Activated naive CD4-positive, alpha-beta T cell treated with anti-CD3 and anti-CD28 coated beads for 36 hours (primary cell): ENCODE measurements around the gene P2RY6. TPM values are rescaled to one million over a fixed set of nuclear protein-coding genes. Genes with fewer than 3 reads are reported as not detected.
"Not testable (repeated sequence)": the region's sequence is repeated elsewhere in the genome, so short reads cannot be mapped to it uniquely, and the experiment has no call there.

Experiments
- CTCF ChIA-PET: fragments of 350-600 bp; sonication (Branson Sonifier 250); formaldehyde crosslinking; loops from one replicate; lab custom pipeline; 2021; ENCODE audit warnings: antibody characterized with exemption; lab: Charles Lee
- DNase-seq: peaks from one replicate; pipeline ENCODE4 v3.0.0-alpha.2; 2020
- H3K27ac Mint-ChIP-seq: one replicate; pipeline ENCODE4 v1.8.0; 2021; ENCODE audit warnings: mild to moderate bottlenecking, mixed read lengths
- H3K27me3 Mint-ChIP-seq: one replicate; pipeline ENCODE4 v1.8.0; 2021; ENCODE audit warnings: low read depth, mixed read lengths
- H3K36me3 Mint-ChIP-seq: one replicate; pipeline ENCODE4 v1.8.0; 2021; ENCODE audit warnings: low read depth, mixed read lengths
- H3K4me1 Mint-ChIP-seq: one replicate; pipeline ENCODE4 v1.8.0; 2021; ENCODE audit warnings: low read depth, mixed read lengths
- H3K4me3 Mint-ChIP-seq: one replicate; pipeline ENCODE4 v1.8.0; 2021; ENCODE audit warnings: mild to moderate bottlenecking, moderate library complexity, mixed read lengths
- H3K9me3 Mint-ChIP-seq: one replicate; pipeline ENCODE4 v1.8.0; 2021; ENCODE audit warnings: mixed read lengths
- intact Hi-C: fragments of 100-400 bp; cut with micrococcal nuclease; formaldehyde crosslinking; loops from one replicate; pipeline ENCODE4 v1.15.1; 2023
- total RNA-seq, 2 experiments: library from RNA; stranded (reverse); gene quantifications; one replicate each; pipeline ENCODE4 v1.2.3, GENCODE V29; 2021

P2RY6 gene
- total RNA-seq, 2 experiments from 2014 or later, result not detected

GRCh38 chr11:73267122-73267846 lies 4.9 kb upstream of the P2RY6 start:
- no peak overlapping the region for H3K4me3 Mint-ChIP-seq
- no peaks in the 10 kb centered on the region for H3K9me3 Mint-ChIP-seq
- DNase-seq, result no peak
- H3K36me3 Mint-ChIP-seq, result no peaks in the 10 kb centered on the region
- H3K27me3 Mint-ChIP-seq, result peaks cover 24% of the 10 kb centered on the region
- CTCF ChIA-PET, result interaction anchor here (0.8 kb wide), 1 partner anchor 22 kb away, joined by 3 read pairs; no protein-coding TSS in a partner anchor
- no peaks in the 10 kb centered on the region for H3K4me1 Mint-ChIP-seq
- intact Hi-C loops, result no loop called here
- no peak overlapping the region for H3K27ac Mint-ChIP-seq

GRCh38 chr11:73267906-73268540 lies 4.1 kb upstream of the P2RY6 start:
- CTCF ChIA-PET, result interaction anchor here (0.8 kb wide), 1 partner anchor 22 kb away, joined by 3 read pairs; no protein-coding TSS in a partner anchor
- intact Hi-C loops, result no loop called here
- Mint-ChIP-seq H3K4me3 (no peak overlapping the region), H3K36me3 (no peaks in the 10 kb centered on the region), H3K27ac (no peak overlapping the region), H3K27me3 (peaks cover 22% of the 10 kb centered on the region), H3K9me3 (no peaks in the 10 kb centered on the region), H3K4me1 (no peaks in the 10 kb centered on the region)
- DNase-seq, result no peak

GRCh38 chr11:73268671-73269271 lies 3.4 kb upstream of the P2RY6 start:
- intact Hi-C loops, result no loop called here
- CTCF ChIA-PET, result no interaction called here
- Mint-ChIP-seq H3K27me3 (peaks cover 15% of the 10 kb centered on the region), H3K4me3 (no peak overlapping the region), H3K9me3 (no peaks in the 10 kb centered on the region), H3K27ac (no peak overlapping the region), H3K4me1 (no peaks in the 10 kb centered on the region), H3K36me3 (no peaks in the 10 kb centered on the region)
- DNase-seq, result no peak

GRCh38 chr11:73269459-73270015 lies 2.6 kb upstream of the P2RY6 start:
- Mint-ChIP-seq H3K36me3 (no peaks in the 10 kb centered on the region), H3K27me3 (peaks cover 12% of the 10 kb centered on the region), H3K4me3 (no peak overlapping the region), H3K4me1 (no peaks in the 10 kb centered on the region), H3K27ac (no peak overlapping the region), H3K9me3 (no peaks in the 10 kb centered on the region)
- intact Hi-C loops, result no loop called here
- CTCF ChIA-PET, result no interaction called here
- DNase-seq, result no peak

- DNase-seq, result no peak
- CTCF ChIA-PET, result no interaction called here
- Mint-ChIP-seq H3K27ac (no peak overlapping the region), H3K36me3 (no peaks in the 10 kb centered on the region), H3K9me3 (no peaks in the 10 kb centered on the region), H3K4me1 (no peaks in the 10 kb centered on the region), H3K4me3 (no peak overlapping the region), H3K27me3 (peaks cover 5% of the 10 kb centered on the region)
- intact Hi-C loops, result no loop called here
Observed at GRCh38 chr11:73270016-73270854, 1.9 kb upstream of the P2RY6 start.

- no peak for DNase-seq
- H3K36me3 Mint-ChIP-seq, result no peaks in the 10 kb centered on the region
- CTCF ChIA-PET, result no interaction called here
- H3K9me3 Mint-ChIP-seq, result no peaks in the 10 kb centered on the region
- H3K27ac Mint-ChIP-seq, result no peak overlapping the region
- H3K27me3 Mint-ChIP-seq, result no peaks in the 10 kb centered on the region
- intact Hi-C loops, result no loop called here
- H3K4me1 Mint-ChIP-seq, result no peaks in the 10 kb centered on the region
- no peak overlapping the region for H3K4me3 Mint-ChIP-seq
Observed at GRCh38 chr11:73270855-73271477, 1.2 kb upstream of the P2RY6 start.

- CTCF ChIA-PET, intact Hi-C loops, H3K9me3 Mint-ChIP-seq, H3K4me3 Mint-ChIP-seq, H3K4me1 Mint-ChIP-seq, H3K36me3 Mint-ChIP-seq, DNase-seq, H3K27ac Mint-ChIP-seq, H3K27me3 Mint-ChIP-seq: not testable (repeated sequence)
Observed at GRCh38 chr11:73271478-73271865, 666 bp upstream of the P2RY6 start.

GRCh38 chr11:73272680-73273038 lies 521 bp downstream of the P2RY6 start:
- intact Hi-C loops, result no loop called here
- CTCF ChIA-PET, result no interaction called here
- H3K36me3 Mint-ChIP-seq, result no peaks in the 10 kb centered on the region
- H3K4me3 Mint-ChIP-seq, result no peak overlapping the region
- no peak for DNase-seq
- no peaks in the 10 kb centered on the region for H3K4me1 Mint-ChIP-seq
- no peaks in the 10 kb centered on the region for H3K9me3 Mint-ChIP-seq
- H3K27me3 Mint-ChIP-seq, result no peaks in the 10 kb centered on the region
- H3K27ac Mint-ChIP-seq, result no peak overlapping the region

GRCh38 chr11:73273222-73273895 lies 1.2 kb downstream of the P2RY6 start:
- no peak overlapping the region for H3K4me3 Mint-ChIP-seq
- intact Hi-C loops, result no loop called here
- no peaks in the 10 kb centered on the region for H3K36me3 Mint-ChIP-seq
- CTCF ChIA-PET, result interaction anchor here (1.4 kb wide), 1 partner anchor 78 kb away, joined by 4 read pairs; no protein-coding TSS in a partner anchor
- DNase-seq, result no peak
- H3K27me3 Mint-ChIP-seq, result no peaks in the 10 kb centered on the region
- no peaks in the 10 kb centered on the region for H3K9me3 Mint-ChIP-seq
- H3K27ac Mint-ChIP-seq, result no peak overlapping the region
- no peaks in the 10 kb centered on the region for H3K4me1 Mint-ChIP-seq

- H3K27me3 Mint-ChIP-seq, H3K36me3 Mint-ChIP-seq, H3K9me3 Mint-ChIP-seq, H3K27ac Mint-ChIP-seq, H3K4me3 Mint-ChIP-seq, intact Hi-C loops, DNase-seq, H3K4me1 Mint-ChIP-seq: not testable (repeated sequence)
- CTCF ChIA-PET, result interaction anchor here (1.4 kb wide), 1 partner anchor 77 kb away, joined by 4 read pairs; no protein-coding TSS in a partner anchor
Observed at GRCh38 chr11:73274191-73274590, 2.1 kb downstream of the P2RY6 start.

GRCh38 chr11:73274722-73275380 lies 2.7 kb downstream of the P2RY6 start:
- no peaks in the 10 kb centered on the region for H3K9me3 Mint-ChIP-seq
- H3K36me3 Mint-ChIP-seq, result no peaks in the 10 kb centered on the region
- no peaks in the 10 kb centered on the region for H3K27me3 Mint-ChIP-seq
- H3K4me3 Mint-ChIP-seq, result no peak overlapping the region
- H3K4me1 Mint-ChIP-seq, result no peaks in the 10 kb centered on the region
- intact Hi-C loops, result no loop called here
- no peak overlapping the region for H3K27ac Mint-ChIP-seq
- DNase-seq, result no peak
- CTCF ChIA-PET, result interaction anchor here (1.4 kb wide), 1 partner anchor 76 kb away, joined by 4 read pairs; no protein-coding TSS in a partner anchor
